ENCODE measurements around the gene CDKN1C. TPM values are rescaled to one million over a fixed set of nuclear protein-coding genes. Genes with fewer than 3 reads are reported as not detected.

Gene CDKN1C
- total and polyA plus RNA-seq, 2 donors (not counting 1 experiment from before 2014, with no cell fraction given): 8.6 to 31.5 TPM

DNA sequence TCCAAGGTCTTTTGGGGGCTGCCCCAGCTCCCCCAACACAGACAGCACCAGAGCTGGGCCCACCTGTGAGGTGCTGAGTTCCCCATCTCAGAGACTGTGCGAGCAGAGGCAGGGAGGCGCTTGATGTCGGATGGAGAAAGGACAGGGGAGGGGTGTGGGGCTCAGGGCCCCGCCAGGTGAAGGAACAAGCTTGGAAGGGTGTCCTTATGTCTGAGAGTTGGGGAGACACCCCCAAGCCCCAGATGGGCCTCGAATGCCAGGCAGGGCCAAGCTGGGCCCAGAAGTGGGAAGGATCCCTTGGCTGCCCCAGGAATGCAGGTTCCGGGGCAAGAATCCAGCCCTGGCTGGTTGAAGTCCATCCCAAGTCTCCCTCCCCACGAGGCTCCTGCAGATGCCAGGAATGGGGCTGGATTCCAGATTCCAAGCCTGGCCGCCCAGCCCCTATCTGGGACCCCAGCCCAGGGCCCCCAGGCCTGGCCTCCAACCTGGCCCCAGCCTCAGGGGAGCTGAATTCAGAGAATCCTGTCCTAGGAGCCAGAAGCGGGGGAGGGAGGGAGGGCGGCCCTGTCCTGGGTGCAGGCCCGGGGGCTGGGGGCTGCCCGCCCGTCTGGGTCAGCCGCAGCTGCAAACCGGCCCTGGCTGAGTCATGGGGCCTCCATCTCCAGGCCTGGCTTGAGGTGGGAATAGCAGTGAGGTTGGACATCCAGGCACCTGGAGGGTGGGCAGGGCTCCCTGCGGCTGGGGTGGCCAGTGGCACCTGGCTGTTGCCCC, 50.9 kb downstream of the CDKN1C start:
- Histone ChIP-seq H3K9ac (ENCODE audit: insufficient read depth, low read length) (no peak overlapping the region), H3K4me1 (ENCODE audit: control insufficient read depth, extremely low read depth, insufficient read depth, low read length) (no peaks in the 10 kb centered on the region), H4K20me1 (ENCODE audit: control insufficient read depth, extremely low read depth, insufficient read depth, low read length) (no peaks in the 10 kb centered on the region), H3K27me3 (ENCODE audit: control insufficient read depth, insufficient read depth, low read length) (peaks cover 5% of the 10 kb centered on the region), H3K79me2 (ENCODE audit: control insufficient read depth, insufficient read depth, low read length) (no peaks in the 10 kb centered on the region), H3K27ac (ENCODE audit: insufficient read depth, low read length) (no peak overlapping the region), H2AFZ (ENCODE audit: low read length) (no peak overlapping the region), H3K4me2 (ENCODE audit: extremely low read depth, insufficient read depth, low read length) (no peak overlapping the region), H3K9me3 (ENCODE audit: control insufficient read depth, insufficient read depth, low read depth, low read length) (no peaks in the 10 kb centered on the region), H3K36me3 (ENCODE audit: control insufficient read depth, insufficient read depth, low read length) (no peaks in the 10 kb centered on the region), H3K4me3 (replicated peaks in 1 of 4; ENCODE audit: control extremely low read depth in 1 of 4, insufficient read depth in 1 of 4, low read depth in 3 of 4, low read length in 4 of 4) (no peak overlapping the region)
- DNase-seq (ENCODE audit: low read depth in 2 of 2): peak in 1 of 2 donors; percentile 49
- TF ChIP-seq, protein P1, sequence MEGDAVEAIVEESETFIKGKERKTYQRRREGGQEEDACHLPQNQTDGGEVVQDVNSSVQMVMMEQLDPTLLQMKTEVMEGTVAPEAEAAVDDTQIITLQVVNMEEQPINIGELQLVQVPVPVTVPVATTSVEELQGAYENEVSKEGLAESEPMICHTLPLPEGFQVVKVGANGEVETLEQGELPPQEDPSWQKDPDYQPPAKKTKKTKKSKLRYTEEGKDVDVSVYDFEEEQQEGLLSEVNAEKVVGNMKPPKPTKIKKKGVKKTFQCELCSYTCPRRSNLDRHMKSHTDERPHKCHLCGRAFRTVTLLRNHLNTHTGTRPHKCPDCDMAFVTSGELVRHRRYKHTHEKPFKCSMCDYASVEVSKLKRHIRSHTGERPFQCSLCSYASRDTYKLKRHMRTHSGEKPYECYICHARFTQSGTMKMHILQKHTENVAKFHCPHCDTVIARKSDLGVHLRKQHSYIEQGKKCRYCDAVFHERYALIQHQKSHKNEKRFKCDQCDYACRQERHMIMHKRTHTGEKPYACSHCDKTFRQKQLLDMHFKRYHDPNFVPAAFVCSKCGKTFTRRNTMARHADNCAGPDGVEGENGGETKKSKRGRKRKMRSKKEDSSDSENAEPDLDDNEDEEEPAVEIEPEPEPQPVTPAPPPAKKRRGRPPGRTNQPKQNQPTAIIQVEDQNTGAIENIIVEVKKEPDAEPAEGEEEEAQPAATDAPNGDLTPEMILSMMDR (conservative IDR thresholded peaks at IDR 0.05 in 1 of 2, IDR thresholded peaks at IDR 0.05 in 1 of 2; ENCODE audit: low read depth in 1 of 2, low read length in 2 of 2): no peak
- TF ChIP-seq EZH2 (IDR thresholded peaks at IDR 0.05; ENCODE audit: low read length, missing control alignments): no peak

DNA sequence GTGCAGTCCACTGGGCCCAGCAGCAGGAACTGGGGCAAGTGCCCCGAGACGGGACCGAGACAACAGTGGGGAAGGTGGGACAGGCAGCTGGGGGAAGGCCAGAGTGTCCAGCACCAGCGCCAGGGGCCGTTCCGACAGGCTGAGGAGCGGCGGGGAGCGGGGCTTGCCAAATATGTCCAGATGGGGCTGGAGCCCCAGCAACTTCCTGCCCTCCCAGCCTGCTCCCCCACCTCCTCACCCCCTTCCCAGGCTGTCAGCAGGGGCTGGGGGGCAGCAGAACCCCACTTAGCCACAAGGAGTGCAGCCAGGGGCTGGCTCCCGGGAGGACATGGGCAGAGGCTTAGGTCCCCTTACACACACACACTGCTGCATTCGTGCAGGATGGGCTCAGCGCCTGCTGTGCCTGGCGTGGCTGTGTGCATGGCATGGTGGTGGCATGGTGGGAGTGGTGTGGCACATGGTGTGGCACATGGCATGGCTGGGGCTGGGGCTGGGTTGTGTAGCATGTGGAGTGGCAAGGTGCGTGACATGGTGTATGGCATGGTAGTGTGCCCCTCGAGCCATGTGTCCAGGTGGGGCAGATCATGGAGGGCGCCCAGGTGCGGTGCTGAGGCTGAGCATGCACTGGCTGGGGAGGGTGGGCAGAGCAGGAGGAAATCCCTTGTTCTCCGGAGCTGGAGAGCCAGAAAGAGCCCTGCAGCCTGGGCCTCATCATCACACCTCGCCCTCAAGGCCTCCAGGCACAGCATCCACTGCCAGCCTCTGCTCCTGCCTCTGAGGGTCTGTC, 51.7 kb downstream of the CDKN1C start:
- Histone ChIP-seq H3K27me3 (ENCODE audit: control insufficient read depth, insufficient read depth, low read length) (peaks cover 5% of the 10 kb centered on the region), H3K4me2 (ENCODE audit: extremely low read depth, insufficient read depth, low read length) (no peak overlapping the region), H3K9ac (ENCODE audit: insufficient read depth, low read length) (no peak overlapping the region), H4K20me1 (ENCODE audit: control insufficient read depth, extremely low read depth, insufficient read depth, low read length) (no peaks in the 10 kb centered on the region), H2AFZ (ENCODE audit: low read length) (no peak overlapping the region), H3K79me2 (ENCODE audit: control insufficient read depth, insufficient read depth, low read length) (no peaks in the 10 kb centered on the region), H3K4me3 (replicated peaks in 1 of 4; ENCODE audit: control extremely low read depth in 1 of 4, insufficient read depth in 1 of 4, low read depth in 3 of 4, low read length in 4 of 4) (no peak overlapping the region), H3K27ac (ENCODE audit: insufficient read depth, low read length) (no peak overlapping the region), H3K4me1 (ENCODE audit: control insufficient read depth, extremely low read depth, insufficient read depth, low read length) (no peaks in the 10 kb centered on the region), H3K36me3 (ENCODE audit: control insufficient read depth, insufficient read depth, low read length) (no peaks in the 10 kb centered on the region), H3K9me3 (ENCODE audit: control insufficient read depth, insufficient read depth, low read depth, low read length) (no peaks in the 10 kb centered on the region)
- TF ChIP-seq, protein P1 (conservative IDR thresholded peaks at IDR 0.05 in 1 of 2, IDR thresholded peaks at IDR 0.05 in 1 of 2; ENCODE audit: low read depth in 1 of 2, low read length in 2 of 2): no peak
- DNase-seq (ENCODE audit: low read depth in 2 of 2): no peak

Other genes starting within 250 kb of the CDKN1C start
- gene KCNQ1OT1, start 185.8 kb downstream of the CDKN1C start, total RNA-seq: 1.3 and 1.8 TPM in 2 replicates
- gene KCNQ1OT1, start 185.8 kb downstream of the CDKN1C start, polyA plus RNA-seq: 0.05 and 0.11 TPM in 2 replicates
- 4.1 and 6.8 TPM in 2 replicates for gene PHLDA2, start 43.6 kb upstream of the CDKN1C start, total RNA-seq
- gene PHLDA2, start 43.6 kb upstream of the CDKN1C start, polyA plus RNA-seq: 16.2 and 20.5 TPM in 2 replicates
- 104 and 113 TPM in 2 replicates for gene NAP1L4, start 106.6 kb upstream of the CDKN1C start, total RNA-seq
- 79.5 and 95.9 TPM in 2 replicates for gene NAP1L4, start 106.6 kb upstream of the CDKN1C start, polyA plus RNA-seq
- 102 and 149 TPM in 2 replicates for gene CARS1, start 171.6 kb upstream of the CDKN1C start, total RNA-seq
- 64.5 and 67.5 TPM in 2 replicates for gene CARS1, start 171.6 kb upstream of the CDKN1C start, polyA plus RNA-seq

All from fibroblast of lung (primary cell).